Skeletal muscle tissue (tissue), 4 donors: Measurements from ENCODE around the gene SCYL1. TPM values are rescaled to one million over a fixed set of nuclear protein-coding genes. Genes with fewer than 3 reads are reported as not detected.

Experiments used
- H3K27ac ChIP-seq: one replicate; pipeline ENCODE4 v1.7.0; 2013; ENCODE audit warnings: mild to moderate bottlenecking, low read depth, low read length, inconsistent platforms
- H3K27me3 ChIP-seq, 3 donors: one replicate each; pipeline ENCODE4 v1.7.0; 2013; ENCODE audit warnings: low read length in 3 of 3; ENCODE audit not compliant: control insufficient read depth in 3 of 3, insufficient read depth in 3 of 3
- H3K36me3 ChIP-seq, 3 donors: one replicate each; pipeline ENCODE4 v1.7.0; 2013; ENCODE audit warnings: low read length in 3 of 3; ENCODE audit not compliant: control insufficient read depth in 3 of 3, insufficient read depth in 3 of 3
- H3K4me1 ChIP-seq, 3 donors: one replicate each; pipeline ENCODE4 v1.7.0; 2013; ENCODE audit warnings: low read length in 3 of 3, mild to moderate bottlenecking in 3 of 3; ENCODE audit not compliant: control insufficient read depth in 3 of 3, insufficient read depth in 3 of 3
- H3K4me3 ChIP-seq, 3 donors: one replicate each; pipeline ENCODE4 v1.7.0; 2013; ENCODE audit warnings: low read length in 3 of 3
- H3K9ac ChIP-seq, 3 donors: one replicate each; pipeline ENCODE4 v1.7.0; 2013; ENCODE audit warnings: low read length in 3 of 3, mild to moderate bottlenecking in 3 of 3, moderate library complexity in 2 of 3, low read depth in 1 of 3
- H3K9me3 ChIP-seq, 3 donors: one replicate each; pipeline ENCODE4 v1.7.0; 2013; ENCODE audit warnings: low read length in 3 of 3; ENCODE audit not compliant: control insufficient read depth in 3 of 3
- total RNA-seq: library from RNA; depleted of rRNA; stranded (reverse); fragments of >200 nt; gene quantifications from one replicate; pipeline ENCODE4 v1.2.3, GENCODE V29; 2014
- donor health status: Osteomylitis.

Gene SCYL1
- total RNA-seq: 36.0 TPM

DNA sequence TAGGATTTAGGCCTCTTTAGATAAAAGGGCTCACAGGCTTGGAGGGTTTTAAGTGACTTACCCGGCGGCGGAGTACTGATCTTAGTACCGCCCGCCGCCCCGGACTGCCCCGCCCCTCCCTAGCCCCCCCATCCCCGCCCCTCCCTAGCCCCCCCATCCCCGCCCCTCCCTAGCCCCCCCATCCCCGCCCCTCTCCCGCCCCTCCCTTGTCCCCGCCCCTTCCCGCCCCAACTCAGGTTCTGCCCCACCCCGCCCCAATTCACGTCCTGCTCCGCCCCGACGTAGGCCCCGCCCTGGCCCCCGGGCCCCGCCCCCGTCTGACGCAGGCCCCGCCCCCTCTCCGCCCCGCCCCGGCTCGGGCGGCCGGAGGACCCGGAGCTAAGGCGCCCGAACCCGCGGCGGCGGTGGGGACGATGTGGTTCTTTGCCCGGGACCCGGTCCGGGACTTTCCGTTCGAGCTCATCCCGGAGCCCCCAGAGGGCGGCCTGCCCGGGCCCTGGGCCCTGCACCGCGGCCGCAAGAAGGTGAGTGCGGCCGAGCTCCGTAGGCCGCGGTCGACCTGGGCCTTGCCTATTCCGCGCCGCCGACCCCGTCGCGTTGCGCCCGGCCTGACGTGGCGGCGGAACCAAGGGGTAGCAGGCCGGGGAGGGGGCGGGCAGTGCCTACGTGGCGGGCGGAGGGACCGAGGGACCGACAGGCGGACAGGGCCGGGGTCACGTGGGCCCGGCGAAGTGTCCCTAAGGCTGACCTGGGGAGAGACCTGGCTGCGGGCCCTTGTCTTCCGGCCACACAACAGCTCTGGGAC is at the start of gene SCYL1:
SCYL1 (plus strand) TSS at position 343 of the 805 bp plus-strand sequence; CDS start at position 414, 71 bp downstream.
- Histone ChIP-seq H3K9me3 (no peaks in the 10 kb centered on the region), H3K9ac (peak within 1 kb of the TSS; percentile 87 to 93 (median 89)), H3K27me3 (no peaks in the 10 kb centered on the region), H3K27ac (peak within 1 kb of the TSS; percentile 87), H3K36me3 (peaks cover 22 to 27% (median 23%) of the 10 kb centered on the region in 3 donors), H3K4me1 (peaks cover 19 to 23% (median 22%) of the 10 kb centered on the region in 3 donors), H3K4me3 (peak within 1 kb of the TSS; percentile 78 to 88 (median 78))

DNA sequence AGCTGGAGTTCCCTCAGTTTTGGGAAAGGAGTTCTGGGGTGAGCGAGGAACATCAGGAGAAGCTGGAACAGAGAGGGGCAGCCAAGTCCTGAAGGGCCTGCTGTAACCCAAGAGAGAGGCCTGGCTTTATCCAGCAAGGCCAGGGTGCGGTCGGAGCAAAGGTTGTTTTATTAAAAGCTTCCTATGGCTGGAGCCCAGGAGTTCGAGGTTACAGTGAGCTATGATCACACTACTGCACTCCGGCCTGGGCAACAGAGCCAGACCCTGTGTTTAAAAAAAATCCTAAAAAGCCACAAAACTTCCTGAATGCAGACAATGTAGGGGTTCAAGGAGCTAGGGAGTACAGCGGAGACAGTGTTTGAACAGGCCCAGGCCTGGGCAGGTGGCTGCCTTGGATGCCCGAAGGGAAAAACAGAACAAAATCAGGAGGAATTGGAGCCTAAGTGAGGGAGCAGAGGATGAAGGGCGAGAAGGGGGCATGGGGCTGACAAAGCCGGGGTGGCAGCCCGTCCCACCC is 48.2 kb upstream of the SCYL1 start:
- H3K9ac ChIP-seq: peak overlapping the region; percentile 99 to 100 (median 100)
- H3K36me3 ChIP-seq: peaks cover 0 to 4% (median 0%) of the 10 kb centered on the region in 3 donors
- no peaks in the 10 kb centered on the region for H3K9me3 ChIP-seq
- no peaks in the 10 kb centered on the region for H3K27me3 ChIP-seq
- peak overlapping the region; percentile 87 to 96 (median 94) for H3K4me3 ChIP-seq
- peak overlapping the region; percentile 100 for H3K27ac ChIP-seq
- peaks cover 37 to 60% (median 52%) of the 10 kb centered on the region in 3 donors for H3K4me1 ChIP-seq

DNA sequence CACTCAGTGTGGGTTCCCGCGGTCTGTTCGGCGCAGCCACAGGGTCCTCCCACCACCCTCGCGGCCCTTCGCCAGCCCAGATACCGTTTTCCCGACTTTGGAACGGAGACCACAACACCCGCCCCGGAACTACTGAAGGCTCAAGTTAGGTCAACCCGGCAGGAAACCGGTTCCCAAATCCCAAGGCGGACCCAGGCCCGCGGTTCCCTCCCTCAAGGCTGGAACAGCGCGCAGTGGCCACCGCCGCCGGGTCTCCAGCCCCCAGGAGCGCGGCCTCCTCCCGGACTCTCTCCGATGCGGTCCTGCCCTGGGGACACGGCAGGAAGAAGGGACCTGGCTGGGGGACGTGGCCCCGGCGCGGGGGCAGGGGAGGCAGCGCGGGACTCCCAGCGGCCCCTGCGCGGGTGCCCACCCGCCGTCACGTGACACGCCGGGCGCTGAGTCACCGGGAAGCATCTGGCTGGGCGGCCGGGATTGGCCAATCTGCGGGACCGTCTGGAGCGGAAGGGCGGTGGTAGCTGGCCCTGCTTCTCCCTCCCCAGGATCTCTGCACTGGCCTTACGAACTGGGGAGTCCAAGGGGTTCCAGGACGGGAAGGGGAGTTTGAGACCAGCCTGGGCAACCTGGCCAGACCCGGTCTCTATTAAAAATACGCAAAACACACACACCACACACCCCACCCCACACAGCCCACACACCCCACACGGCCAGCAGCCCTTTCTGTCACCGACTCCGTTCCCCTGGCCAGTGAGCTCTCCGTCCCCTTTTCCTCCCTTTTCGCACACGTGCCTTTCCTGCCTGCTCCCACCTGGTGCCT is 47.5 kb upstream of the SCYL1 start:
- H3K4me1 ChIP-seq: peaks cover 30 to 58% (median 48%) of the 10 kb centered on the region in 3 donors
- peak overlapping the region; percentile 87 to 96 (median 94) for H3K4me3 ChIP-seq

DNA sequence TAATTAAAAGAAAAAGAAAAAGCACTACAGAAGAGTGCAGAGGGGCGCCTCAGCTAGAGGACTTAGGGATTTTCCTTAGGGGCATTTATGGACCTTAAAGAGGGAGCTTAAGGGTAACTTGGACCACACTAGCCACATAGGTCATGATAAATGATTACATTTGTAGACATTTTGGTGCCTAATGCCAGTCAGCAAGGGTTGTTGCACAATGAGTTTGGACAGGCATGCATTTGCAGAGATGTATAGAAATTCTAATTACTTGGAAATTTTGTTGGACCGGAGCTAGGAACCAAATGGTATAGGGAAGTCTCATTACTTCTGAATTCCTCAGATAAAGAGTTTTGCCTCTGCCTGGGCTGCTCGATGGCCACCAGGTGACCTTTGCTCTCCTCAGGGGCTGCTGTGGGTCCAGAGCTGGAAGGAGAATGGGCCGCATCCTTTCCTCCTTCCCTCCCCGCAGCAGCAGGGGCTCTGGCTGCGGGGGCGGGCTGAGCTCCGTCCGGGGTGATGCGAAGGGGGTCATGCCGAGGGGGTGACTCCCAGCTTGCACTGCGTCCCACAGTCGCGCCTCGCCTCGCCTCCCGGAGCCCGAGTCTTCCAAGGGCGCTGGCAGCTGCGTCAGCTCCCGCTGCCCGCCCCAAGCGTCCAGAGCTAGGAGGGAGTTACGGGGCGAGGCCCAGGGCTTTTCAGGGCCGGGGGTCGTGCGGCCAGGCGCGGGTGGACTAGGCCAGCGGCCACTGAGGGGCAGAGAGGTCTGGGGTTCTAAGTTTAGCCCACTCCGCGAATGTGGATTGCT is 46.3 kb upstream of the SCYL1 start:
- peak overlapping the region; percentile 30 to 58 (median 40) for H3K4me3 ChIP-seq
- peaks cover 29 to 50% (median 38%) of the 10 kb centered on the region in 3 donors for H3K4me1 ChIP-seq
- peak overlapping the region; percentile 76 to 100 (median 90) for H3K9ac ChIP-seq

More for the DNA sequence above, 47.5 kb upstream of the SCYL1 start:
- no peaks in the 10 kb centered on the region for H3K27me3 ChIP-seq
- no peaks in the 10 kb centered on the region for H3K9me3 ChIP-seq
- peaks cover 0 to 4% (median 0%) of the 10 kb centered on the region in 3 donors for H3K36me3 ChIP-seq
- H3K27ac ChIP-seq: peak overlapping the region; percentile 100
- H3K9ac ChIP-seq: peak overlapping the region; percentile 99 to 100 (median 100)

DNA sequence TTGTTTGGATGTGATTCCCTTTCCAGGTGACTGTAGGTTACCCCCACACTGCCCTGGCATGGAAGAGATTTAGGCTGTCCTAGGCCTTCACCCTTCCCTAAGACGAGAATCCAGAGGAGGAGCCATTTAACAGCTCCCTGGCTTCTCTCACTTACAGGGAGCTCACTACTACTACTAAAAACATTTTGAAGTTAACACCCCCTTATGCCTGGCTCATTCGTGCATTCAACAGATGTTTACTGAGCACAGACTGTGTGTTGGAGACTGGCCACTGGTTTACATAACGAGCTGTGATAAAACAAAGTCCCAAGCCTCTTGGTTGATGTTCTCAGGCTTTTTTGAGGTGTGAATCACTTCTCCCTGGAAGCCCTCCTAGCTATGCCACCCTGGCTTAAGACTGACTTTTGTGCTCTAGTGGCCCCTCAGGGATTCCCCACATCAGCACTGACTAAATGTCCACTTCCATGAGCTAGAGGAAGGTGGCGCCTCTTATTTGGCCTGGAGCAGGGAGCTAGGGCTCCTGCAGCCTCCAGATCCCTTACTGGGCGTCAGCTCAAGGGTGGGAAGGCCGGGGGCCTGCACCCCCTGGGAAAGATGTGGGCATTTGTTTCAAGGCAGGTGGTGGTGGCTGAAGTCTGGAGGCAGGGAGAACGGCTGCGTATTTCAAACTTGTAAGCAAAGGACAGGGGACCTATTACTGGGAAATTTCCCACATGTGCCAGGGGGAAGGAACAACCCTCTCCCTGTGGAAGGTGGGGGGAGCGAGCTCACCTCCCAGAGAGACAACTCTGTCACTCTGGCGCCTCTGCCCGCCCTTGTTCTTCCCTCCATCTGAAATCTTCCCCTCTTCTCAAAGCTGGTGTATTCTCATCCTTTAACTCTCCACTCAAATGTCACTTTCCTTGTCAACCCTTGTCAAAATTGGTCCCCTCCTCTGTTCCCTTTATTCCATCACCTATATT is 45.4 kb upstream of the SCYL1 start:
- Histone ChIP-seq H3K36me3 (peaks cover 0 to 4% (median 0%) of the 10 kb centered on the region in 3 donors), H3K9me3 (no peaks in the 10 kb centered on the region), H3K4me1 (peaks cover 29 to 50% (median 38%) of the 10 kb centered on the region in 3 donors), H3K4me3 (peak overlapping the region; percentile 30 to 58 (median 36)), H3K27me3 (no peaks in the 10 kb centered on the region), H3K27ac (peak overlapping the region; percentile 100), H3K9ac (peak overlapping the region; percentile 76 to 100 (median 90))

More for the DNA sequence above, 46.3 kb upstream of the SCYL1 start:
- Histone ChIP-seq H3K36me3 (peaks cover 0 to 4% (median 0%) of the 10 kb centered on the region in 3 donors), H3K9me3 (no peaks in the 10 kb centered on the region), H3K27ac (peak overlapping the region; percentile 100), H3K27me3 (no peaks in the 10 kb centered on the region)

DNA sequence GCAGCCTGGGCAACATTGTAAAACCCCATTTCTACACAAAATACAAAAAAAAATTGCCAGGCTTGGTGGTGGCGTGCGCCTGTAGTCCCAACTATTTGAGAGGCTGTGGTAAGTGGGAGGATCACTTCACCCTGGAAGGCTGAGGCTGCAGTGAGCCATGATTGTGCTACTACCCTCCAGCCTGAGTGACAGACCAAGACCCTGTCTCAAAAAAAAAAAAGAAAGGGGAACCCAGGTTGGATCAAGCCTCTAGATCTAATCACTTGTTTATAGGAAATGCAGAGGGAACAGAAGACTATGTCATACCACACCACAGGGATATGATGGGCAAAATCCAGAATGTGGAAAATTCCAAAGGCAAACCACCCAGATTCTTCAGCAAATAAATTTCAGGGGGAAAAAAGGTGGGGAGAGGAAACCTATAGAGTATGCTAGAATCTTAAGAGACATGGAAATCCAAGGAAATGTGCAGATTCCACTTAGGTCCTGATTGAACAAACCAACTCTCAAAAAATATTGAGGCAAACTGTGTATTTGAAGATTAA is 42.5 kb upstream of the SCYL1 start:
- Histone ChIP-seq H3K9me3 (no peaks in the 10 kb centered on the region), H3K9ac (no peak overlapping the region), H3K27ac (no peak overlapping the region), H3K36me3 (no peaks in the 10 kb centered on the region), H3K4me3 (no peak overlapping the region), H3K27me3 (no peaks in the 10 kb centered on the region), H3K4me1 (peaks cover 42 to 49% (median 46%) of the 10 kb centered on the region in 3 donors)

DNA sequence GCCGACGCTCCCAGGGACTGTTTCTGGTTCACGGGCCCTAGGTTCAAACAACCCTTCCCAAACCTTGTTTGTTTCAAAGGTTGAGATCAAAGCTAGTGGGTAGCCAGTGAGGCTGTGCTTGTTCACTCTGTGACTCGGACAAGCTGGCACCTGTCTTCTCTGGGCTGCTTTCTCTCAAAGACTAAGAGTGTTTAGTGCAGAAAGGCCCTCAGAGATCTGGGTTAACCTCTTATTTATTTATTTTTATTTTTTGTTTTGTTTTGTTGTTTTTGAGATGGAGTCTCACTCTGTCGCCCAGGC is 39.0 kb upstream of the SCYL1 start:
- H3K27ac ChIP-seq: peak overlapping the region; percentile 72
- no peaks in the 10 kb centered on the region for H3K9me3 ChIP-seq
- H3K4me1 ChIP-seq: peaks cover 54 to 59% (median 54%) of the 10 kb centered on the region in 3 donors
- H3K36me3 ChIP-seq: no peaks in the 10 kb centered on the region
- peak overlapping the region in 1 of 3 donors; percentile 64 for H3K9ac ChIP-seq
- no peaks in the 10 kb centered on the region for H3K27me3 ChIP-seq
- no peak overlapping the region for H3K4me3 ChIP-seq

DNA sequence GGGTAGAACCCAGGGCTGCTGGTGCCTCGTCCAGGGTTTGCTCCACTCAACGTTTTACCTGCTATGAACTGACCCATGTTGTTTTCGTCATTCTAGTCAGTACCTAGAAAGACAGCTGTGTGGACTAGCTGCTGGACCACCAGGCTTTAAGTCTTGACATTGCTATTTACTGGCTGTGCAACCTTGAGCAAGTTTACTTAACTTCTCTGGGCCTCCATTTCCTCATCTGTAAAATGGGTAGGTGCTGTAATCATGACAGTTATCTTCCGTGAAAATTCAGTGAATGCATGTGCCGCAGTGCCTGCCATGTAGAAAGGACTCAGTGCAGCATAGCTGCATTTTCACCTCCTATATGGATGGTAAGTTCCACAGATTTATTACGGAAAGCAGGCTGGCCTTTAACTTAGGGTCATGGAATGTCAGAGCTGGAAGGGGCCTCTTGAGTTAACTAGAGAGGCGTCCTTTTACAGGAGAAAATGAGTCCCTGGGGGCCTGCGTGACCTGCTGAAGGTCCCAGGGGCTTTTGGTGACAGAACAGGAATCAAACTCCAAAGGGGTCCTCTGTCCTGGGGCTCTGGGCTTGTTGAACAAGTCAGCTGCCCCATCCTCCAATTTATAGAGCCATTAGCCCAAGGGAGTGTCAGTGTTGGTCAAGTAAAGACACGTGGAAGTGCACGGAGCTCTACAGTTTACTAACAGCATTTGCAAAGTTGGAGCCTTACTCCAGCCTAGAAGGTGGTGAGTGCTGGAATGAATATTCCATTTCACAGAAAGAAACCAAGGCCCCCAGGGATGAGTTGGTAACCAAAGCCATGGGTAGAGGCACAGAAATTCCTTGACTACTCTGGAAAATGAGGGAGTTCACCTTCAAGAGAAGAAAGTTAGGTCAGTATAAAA is 38.1 kb upstream of the SCYL1 start:
- peak overlapping the region; percentile 88 for H3K27ac ChIP-seq
- peaks cover 59 to 65% (median 60%) of the 10 kb centered on the region in 3 donors for H3K4me1 ChIP-seq

More for the DNA sequence above, 38.1 kb upstream of the SCYL1 start:
- Histone ChIP-seq H3K9ac (peak overlapping the region in 2 of 3 donors; percentile 5 to 33), H3K4me3 (peak overlapping the region in 1 of 3 donors; percentile 45), H3K36me3 (no peaks in the 10 kb centered on the region), H3K9me3 (no peaks in the 10 kb centered on the region), H3K27me3 (no peaks in the 10 kb centered on the region)
